ENCODE measurements around the gene CDH7. TPM values are rescaled to one million over a fixed set of nuclear protein-coding genes. Genes with fewer than 3 reads are reported as not detected.

The CDH7 gene, protein sequence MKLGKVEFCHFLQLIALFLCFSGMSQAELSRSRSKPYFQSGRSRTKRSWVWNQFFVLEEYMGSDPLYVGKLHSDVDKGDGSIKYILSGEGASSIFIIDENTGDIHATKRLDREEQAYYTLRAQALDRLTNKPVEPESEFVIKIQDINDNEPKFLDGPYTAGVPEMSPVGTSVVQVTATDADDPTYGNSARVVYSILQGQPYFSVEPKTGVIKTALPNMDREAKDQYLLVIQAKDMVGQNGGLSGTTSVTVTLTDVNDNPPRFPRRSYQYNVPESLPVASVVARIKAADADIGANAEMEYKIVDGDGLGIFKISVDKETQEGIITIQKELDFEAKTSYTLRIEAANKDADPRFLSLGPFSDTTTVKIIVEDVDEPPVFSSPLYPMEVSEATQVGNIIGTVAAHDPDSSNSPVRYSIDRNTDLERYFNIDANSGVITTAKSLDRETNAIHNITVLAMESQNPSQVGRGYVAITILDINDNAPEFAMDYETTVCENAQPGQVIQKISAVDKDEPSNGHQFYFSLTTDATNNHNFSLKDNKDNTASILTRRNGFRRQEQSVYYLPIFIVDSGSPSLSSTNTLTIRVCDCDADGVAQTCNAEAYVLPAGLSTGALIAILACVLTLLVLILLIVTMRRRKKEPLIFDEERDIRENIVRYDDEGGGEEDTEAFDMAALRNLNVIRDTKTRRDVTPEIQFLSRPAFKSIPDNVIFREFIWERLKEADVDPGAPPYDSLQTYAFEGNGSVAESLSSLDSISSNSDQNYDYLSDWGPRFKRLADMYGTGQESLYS
- under 1 TPM in 2 of 4 donors, not detected in 2; 0.13 to 0.15 TPM for total RNA-seq

DNA sequence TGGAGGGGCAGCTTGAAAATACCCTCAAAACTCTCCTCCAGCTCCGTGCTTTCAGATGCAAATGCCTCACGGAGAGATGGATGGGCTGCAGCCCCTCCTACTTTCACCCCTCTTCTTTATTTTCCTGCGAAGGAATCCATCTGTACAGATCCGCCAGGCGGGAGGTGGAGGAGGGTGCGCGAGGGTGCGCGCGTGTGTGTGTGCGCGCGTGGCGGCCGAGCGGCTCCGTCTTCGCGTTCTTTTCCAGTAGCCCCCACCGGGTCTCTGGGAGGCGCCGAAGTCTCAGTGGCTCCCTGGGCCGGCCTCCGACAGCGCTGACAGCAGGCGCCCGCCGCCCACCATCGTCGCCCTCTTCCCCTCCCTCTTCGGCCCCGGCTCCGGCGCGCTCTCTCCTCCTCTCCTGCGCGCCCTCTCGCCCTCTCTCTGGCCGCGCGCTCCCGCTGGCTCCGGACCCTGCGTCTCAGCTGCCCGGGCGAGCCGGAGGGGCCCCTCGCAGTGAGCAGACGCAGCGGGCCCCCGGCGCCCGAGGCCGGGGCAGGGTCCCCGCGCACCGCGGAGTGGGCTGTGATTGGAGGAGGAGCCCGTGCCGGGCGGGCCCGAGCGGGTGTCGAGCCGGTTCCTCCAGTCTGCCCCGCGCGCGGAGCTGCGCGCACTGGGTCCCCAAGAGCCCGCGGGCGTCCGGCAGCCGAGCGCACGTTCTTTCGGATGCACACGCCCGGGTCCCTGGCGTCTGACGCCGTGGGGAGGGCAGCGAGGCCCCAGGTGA is at the start of gene CDH7:
Gene CDH7 (plus strand): TSS at position 624 of the 766 bp plus-strand sequence. CDS start 11,831 bp downstream, outside the sequence.
- TF ChIP-seq, protein P1, sequence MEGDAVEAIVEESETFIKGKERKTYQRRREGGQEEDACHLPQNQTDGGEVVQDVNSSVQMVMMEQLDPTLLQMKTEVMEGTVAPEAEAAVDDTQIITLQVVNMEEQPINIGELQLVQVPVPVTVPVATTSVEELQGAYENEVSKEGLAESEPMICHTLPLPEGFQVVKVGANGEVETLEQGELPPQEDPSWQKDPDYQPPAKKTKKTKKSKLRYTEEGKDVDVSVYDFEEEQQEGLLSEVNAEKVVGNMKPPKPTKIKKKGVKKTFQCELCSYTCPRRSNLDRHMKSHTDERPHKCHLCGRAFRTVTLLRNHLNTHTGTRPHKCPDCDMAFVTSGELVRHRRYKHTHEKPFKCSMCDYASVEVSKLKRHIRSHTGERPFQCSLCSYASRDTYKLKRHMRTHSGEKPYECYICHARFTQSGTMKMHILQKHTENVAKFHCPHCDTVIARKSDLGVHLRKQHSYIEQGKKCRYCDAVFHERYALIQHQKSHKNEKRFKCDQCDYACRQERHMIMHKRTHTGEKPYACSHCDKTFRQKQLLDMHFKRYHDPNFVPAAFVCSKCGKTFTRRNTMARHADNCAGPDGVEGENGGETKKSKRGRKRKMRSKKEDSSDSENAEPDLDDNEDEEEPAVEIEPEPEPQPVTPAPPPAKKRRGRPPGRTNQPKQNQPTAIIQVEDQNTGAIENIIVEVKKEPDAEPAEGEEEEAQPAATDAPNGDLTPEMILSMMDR (IDR thresholded peaks at IDR 0.05), result no peak
- TF ChIP-seq POLR2A (IDR thresholded peaks at IDR 0.05), result no peak
- DNase-seq (ENCODE audit: low spot score in 2 of 2), result no peak
- intact Hi-C loops (cut with DNase I; ENCODE audit: low total_unique reads), result no loop called here
- 1% methylated on average over 27 to 54 of the region's 85 CpGs for WGBS, 2 donors
- H3K4me3 ChIP-seq (ENCODE audit: low read depth, poor library complexity, severe bottlenecking), result peak within 1 kb of the TSS; percentile 8

DNA sequence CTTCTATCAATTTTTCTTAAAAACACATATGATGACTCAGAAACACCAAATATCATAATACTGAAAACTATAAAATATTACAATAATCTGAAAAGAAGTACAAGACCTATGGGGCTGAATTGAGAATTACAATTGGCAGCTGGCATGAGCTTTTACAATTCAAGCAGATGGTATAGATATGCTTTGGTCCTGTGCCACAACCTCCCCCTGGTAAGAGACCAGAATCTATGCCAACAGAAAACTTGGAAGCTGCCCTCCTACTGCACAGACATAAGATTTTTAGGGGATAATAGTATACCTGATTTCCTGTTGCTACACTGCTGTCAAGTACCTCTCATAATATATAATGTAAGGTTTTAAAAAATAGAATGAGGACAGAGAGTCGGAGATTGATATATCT is 46.8 kb upstream of the CDH7 start:
- DNase-seq (ENCODE audit: low spot score in 2 of 2), result no peak
- 76 to 91% methylated on average over 1 of the region's 1 CpG for WGBS, 2 donors
- TF ChIP-seq, protein P1 (IDR thresholded peaks at IDR 0.05), result no peak
- TF ChIP-seq POLR2A (IDR thresholded peaks at IDR 0.05), result no peak
- intact Hi-C loops (cut with DNase I; ENCODE audit: low total_unique reads), result no loop called here
- no peak overlapping the region for H3K4me3 ChIP-seq (ENCODE audit: low read depth, poor library complexity, severe bottlenecking)

DNA sequence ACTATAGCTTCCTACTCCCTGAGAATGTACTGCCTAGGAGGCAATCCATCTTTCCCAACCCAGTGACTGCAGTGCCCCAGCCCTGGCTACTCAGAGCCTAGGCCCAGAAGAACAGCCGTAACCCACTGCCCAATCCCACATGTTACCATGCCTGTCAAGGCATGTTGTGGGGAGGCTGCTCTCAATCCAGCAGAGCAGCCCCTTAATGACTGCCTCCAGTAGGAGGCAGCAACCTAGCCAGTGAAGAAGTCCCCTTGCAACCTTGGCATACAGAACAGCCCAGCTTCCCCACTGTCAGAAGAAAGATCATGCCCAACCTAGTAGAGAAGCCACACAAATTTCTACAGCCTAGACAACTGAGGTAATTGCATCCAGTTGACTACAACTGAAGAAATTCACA is 44.2 kb upstream of the CDH7 start:
- 100% methylated on average over 1 of the region's 1 CpG for WGBS, 2 donors
- no peak overlapping the region for H3K4me3 ChIP-seq (ENCODE audit: low read depth, poor library complexity, severe bottlenecking)
- intact Hi-C loops (cut with DNase I; ENCODE audit: low total_unique reads), result no loop called here
- no peak for TF ChIP-seq POLR2A (IDR thresholded peaks at IDR 0.05)
- TF ChIP-seq, protein P1 (IDR thresholded peaks at IDR 0.05), result no peak
- DNase-seq (ENCODE audit: low spot score in 2 of 2), result no peak

DNA sequence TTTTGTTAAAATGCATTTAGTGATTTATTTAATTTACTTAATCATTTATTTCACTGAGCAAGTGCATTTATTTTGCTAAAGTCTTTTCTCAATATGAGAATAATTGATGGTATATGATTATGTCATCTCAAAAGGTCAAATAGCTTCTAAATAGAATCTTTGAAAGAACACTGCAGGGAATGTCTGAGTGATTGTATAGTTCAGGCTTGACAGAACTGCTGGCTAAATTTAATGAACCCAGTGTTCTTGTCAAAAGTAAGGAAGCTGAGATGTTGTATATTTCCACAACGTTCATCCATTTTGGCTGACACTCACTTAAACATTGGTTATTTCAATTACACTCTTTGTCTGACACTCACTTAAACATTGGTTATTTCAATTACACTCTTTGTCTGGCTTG is 39.3 kb upstream of the CDH7 start:
- 18 to 33% methylated on average over 1 of the region's 1 CpG for WGBS, 2 donors
- no peak overlapping the region for H3K4me3 ChIP-seq (ENCODE audit: low read depth, poor library complexity, severe bottlenecking)
- intact Hi-C loops (cut with DNase I; ENCODE audit: low total_unique reads), result no loop called here
- DNase-seq (ENCODE audit: low spot score in 2 of 2), result no peak
- TF ChIP-seq, protein P1 (IDR thresholded peaks at IDR 0.05), result no peak

DNA sequence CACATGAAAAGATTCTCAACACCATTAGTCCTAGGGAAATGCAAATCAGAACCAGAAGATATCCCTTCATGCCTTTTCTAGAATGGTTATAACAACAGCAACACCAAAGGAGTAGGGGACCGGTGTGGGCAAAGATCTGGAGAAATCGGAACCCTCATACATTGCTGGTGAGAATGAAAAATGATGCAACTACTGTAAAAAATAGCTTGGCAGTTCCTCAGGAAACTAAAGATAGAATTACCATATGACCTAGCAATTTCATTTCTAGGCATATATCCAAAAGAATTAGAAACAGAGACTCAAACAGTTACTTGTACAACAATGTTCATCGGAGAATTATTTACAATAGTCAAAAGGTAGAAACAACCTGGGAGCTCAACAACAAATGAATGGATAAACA is 29.2 kb upstream of the CDH7 start:
- intact Hi-C loops (cut with DNase I; ENCODE audit: low total_unique reads), result loop anchor here (2.0 kb wide), 1 partner anchor 17 kb away; no protein-coding TSS in a partner anchor
- TF ChIP-seq, protein P1 (IDR thresholded peaks at IDR 0.05), result no peak
- TF ChIP-seq POLR2A (IDR thresholded peaks at IDR 0.05), result no peak
- 40% methylated on average over 3 of the region's 3 CpGs for WGBS, 2 donors
- H3K4me3 ChIP-seq (ENCODE audit: low read depth, poor library complexity, severe bottlenecking), result no peak overlapping the region
- DNase-seq (ENCODE audit: low spot score in 2 of 2), result no peak
